Spleen (tissue), 11 donors: ENCODE data around the gene DNPEP. TPM values are rescaled to one million over a fixed set of nuclear protein-coding genes. Genes with fewer than 3 reads are reported as not detected.

Source experiments
- DNase-seq: peaks from one replicate; pipeline ENCODE4 v3.0.0-alpha.2; 2020
- H3K27ac ChIP-seq, 8 donors: fragments of 200-600 bp; sonication (generic) in 7 of 8; 1 replicate in 4 of 8; 2 replicates in 4 of 8; pipeline versions ENCODE4 v1.5.0 to v1.8.0; 2016 to 2021; ENCODE audit warnings: inconsistent platforms in 4 of 8, mild to moderate bottlenecking in 4 of 8, moderate library complexity in 1 of 8
- H3K27me3 ChIP-seq, 7 donors: fragments of 200-600 bp; sonication (generic) in 6 of 7; replicated peaks in 1 of 7; 1 replicate in 4 of 7; 2 replicates in 3 of 7; pipeline versions ENCODE4 v1.5.0 to v1.8.0; 2016 to 2021; ENCODE audit warnings: inconsistent platforms in 3 of 7, mild to moderate bottlenecking in 1 of 7
- H3K36me3 ChIP-seq, 6 donors: fragments of 200-600 bp; sonication (generic) in 5 of 6; 1 replicate in 4 of 6; 2 replicates in 2 of 6; pipeline versions ENCODE4 v1.5.0 to v1.8.0; 2016 to 2021; ENCODE audit warnings: inconsistent platforms in 2 of 6
- H3K4me1 ChIP-seq, 6 donors: fragments of 200-600 bp; sonication (generic) in 5 of 6; 1 replicate in 3 of 6; 2 replicates in 3 of 6; pipeline versions ENCODE4 v1.5.0 to v1.8.0; 2016 to 2021; ENCODE audit warnings: inconsistent platforms in 3 of 6
- H3K4me3 ChIP-seq, 8 donors: fragments of 200-600 bp; sonication (generic) in 7 of 8; 1 replicate in 4 of 8; 2 replicates in 4 of 8; pipeline versions ENCODE4 v1.5.0 to v1.8.0; 2016 to 2021; ENCODE audit warnings: inconsistent platforms in 4 of 8, mild to moderate bottlenecking in 4 of 8, moderate library complexity in 2 of 8
- H3K9me3 ChIP-seq, 8 donors: fragments of 200-600 bp; sonication (generic) in 7 of 8; 1 replicate in 4 of 8; 2 replicates in 4 of 8; pipeline versions ENCODE4 v1.5.0 to v1.8.0; 2016 to 2021; ENCODE audit warnings: inconsistent platforms in 4 of 8
- CTCF ChIP-seq, 11 experiments: fragments of 200-600 bp in 7 of 11; fragments of 450-650 bp in 4 of 11; sonication (generic) in 4 of 11; IDR thresholded peaks in 8 of 11; conservative IDR thresholded peaks in 3 of 11; 1 replicate in 7 of 11; 2 replicates in 4 of 11; pipeline versions ENCODE4 v1.4.0 to v1.8.0; 2016 to 2021; ENCODE audit warnings: antibody characterized with exemption in 11 of 11, inconsistent platforms in 4 of 11, mild to moderate bottlenecking in 1 of 11
- POLR2A ChIP-seq, 3 donors: fragments of 450-650 bp; IDR thresholded peaks; one replicate each; pipeline ENCODE4 v1.5.1; 2017; ENCODE audit warnings: antibody characterized with exemption in 3 of 3, mild to moderate bottlenecking in 1 of 3
- POLR2AphosphoS5 ChIP-seq, 3 donors: sonication (generic); formaldehyde crosslinking; IDR thresholded peaks; one replicate each; pipeline ENCODE4 v1.5.1; 2017; ENCODE audit warnings: antibody characterized with exemption in 3 of 3
- WGBS, 5 donors: extraction: QIAGEN DNeasy Blood & Tissue Kit in 3 of 5; methylation state at CpG; one replicate each; pipeline versions ENCODE4 v1.1.5 to v1.1.7; 2013 to 2018; 5-methylcytosine and 5-hydroxymethylcytosine counted together
- intact Hi-C: fragments of 100-400 bp; cut with DNase I; formaldehyde crosslinking; loops from one replicate; pipeline ENCODE4 v1.15.0; 2023; ENCODE audit warnings: low total_unique reads
- polyA plus RNA-seq, 3 donors: library from polyadenylated mRNA; stranded (reverse); fragments of 200-250 nt; gene quantifications; one replicate each; pipeline ENCODE4 v1.2.1, GENCODE V29; 2013
- total RNA-seq, 7 donors: library from RNA; depleted of rRNA in 3 of 7; stranded (reverse); fragments of >200 nt in 3 of 7; fragmentation: NEBNext Ultra II Directional in 4 of 7; extraction: Animal tissue kit (Norgen Biotek cat#: 25700) in 4 of 7; gene quantifications; one replicate each; pipeline versions ENCODE4 v1.1.0 to v1.2.1, GENCODE V29; 2016 to 2021
- donor health status: healthy with polysubstance abuse.
- donor health status: DM: no; HTN: no; CAD: no; lungs with moderate emphysema.
- donor health status: DM: no; HTN: no; CAD: no.
- donor health status: Bipolar disorder and iron deficiency.
- donor health status: healthy.
- donor health status: DM: no; HTN: no; CAD: no.
- donor health status: DM: yes; HTN: yes; CAD: no.

The DNPEP gene
- total and polyA plus RNA-seq, 10 donors = 46.7 to 92.8 (median 62.8) TPM

- WGBS, 5 donors = 69 to 86% (median 81%) methylated on average over 5 of the region's 5 CpGs
- H3K4me3 ChIP-seq = no peak overlapping the region
- DNase-seq = no peak
- H3K36me3 ChIP-seq = no peaks in the 10 kb centered on the region
- intact Hi-C loops = no loop called here
- H3K27ac ChIP-seq = no peak overlapping the region
- H3K4me1 ChIP-seq = peaks cover 0 to 17% (median 4%) of the 10 kb centered on the region in 6 donors
- H3K27me3 ChIP-seq = peaks cover 0 to 85% (median 19%) of the 10 kb centered on the region in 7 donors
- no peak for TF ChIP-seq POLR2A (IDR thresholded peaks at IDR 0.05)
- TF ChIP-seq POLR2AphosphoS5 (IDR thresholded peaks at IDR 0.05) = no peak
- TF ChIP-seq CTCF (IDR thresholded peaks at IDR 0.05 in 8 of 11, conservative IDR thresholded peaks at IDR 0.05 in 3 of 11) = no peak
- H3K9me3 ChIP-seq = no peaks in the 10 kb centered on the region
Measured at GRCh38 chr2:219353129-219353528, 34.6 kb downstream of the DNPEP start.

GRCh38 chr2:219352448-219353023 is 35.2 kb downstream of the DNPEP start:
- H3K9me3 ChIP-seq = no peaks in the 10 kb centered on the region
- 5 to 10% (median 8%) methylated on average over 5 of the region's 5 CpGs for whole genome bisulfite sequencing, 5 donors
- H3K4me3 ChIP-seq = no peak overlapping the region
- H3K27ac ChIP-seq = no peak overlapping the region
- TF ChIP-seq CTCF (IDR thresholded peaks at IDR 0.05 in 8 of 11, conservative IDR thresholded peaks at IDR 0.05 in 3 of 11) = peak; percentile 6 to 68 (median 52)
- no peak for TF ChIP-seq POLR2AphosphoS5 (IDR thresholded peaks at IDR 0.05)
- H3K27me3 ChIP-seq = peaks cover 0 to 79% (median 13%) of the 10 kb centered on the region in 7 donors
- H3K4me1 ChIP-seq = peaks cover 0 to 11% (median 0%) of the 10 kb centered on the region in 6 donors
- intact Hi-C loops = no loop called here
- H3K36me3 ChIP-seq = no peaks in the 10 kb centered on the region
- no peak for DNase-seq

- Histone ChIP-seq H3K27ac (no peak overlapping the region), H3K4me3 (no peak overlapping the region), H3K4me1 (no peaks in the 10 kb centered on the region), H3K9me3 (no peaks in the 10 kb centered on the region), H3K27me3 (peaks cover 0 to 61% (median 0%) of the 10 kb centered on the region in 7 donors), H3K36me3 (no peaks in the 10 kb centered on the region)
- intact Hi-C loops = no loop called here
- DNase-seq = no peak
- TF ChIP-seq CTCF (IDR thresholded peaks at IDR 0.05 in 8 of 11, conservative IDR thresholded peaks at IDR 0.05 in 3 of 11) = no peak
- TF ChIP-seq POLR2AphosphoS5 (IDR thresholded peaks at IDR 0.05) = no peak
- no peak for TF ChIP-seq POLR2A (IDR thresholded peaks at IDR 0.05)
- 36 to 65% (median 48%) methylated on average over 4 of the region's 4 CpGs for WGBS, 5 donors
Measured at GRCh38 chr2:219350710-219351221, 36.9 kb downstream of the DNPEP start.

- peaks cover 0 to 55% (median 0%) of the 10 kb centered on the region in 7 donors for H3K27me3 ChIP-seq
- TF ChIP-seq POLR2AphosphoS5 (IDR thresholded peaks at IDR 0.05) (no peak), POLR2A (IDR thresholded peaks at IDR 0.05) (no peak), CTCF (IDR thresholded peaks at IDR 0.05 in 8 of 11, conservative IDR thresholded peaks at IDR 0.05 in 3 of 11) (no peak)
- intact Hi-C loops = no loop called here
- no peaks in the 10 kb centered on the region for H3K4me1 ChIP-seq
- H3K27ac ChIP-seq = no peak overlapping the region
- no peak for DNase-seq
- no peaks in the 10 kb centered on the region for H3K9me3 ChIP-seq
- no peaks in the 10 kb centered on the region for H3K36me3 ChIP-seq
- 74 to 94% (median 77%) methylated on average over 3 of the region's 3 CpGs for WGBS, 5 donors
- H3K4me3 ChIP-seq = no peak overlapping the region
Measured at GRCh38 chr2:219350215-219350614, 37.5 kb downstream of the DNPEP start.
